NCI-H82 (cell line): Measurements from ENCODE around the gene ZNF454.

Experiments used
- DNase-seq: peaks from one replicate; lab custom pipeline; 2025; lab: John Stamatoyannopoulos, UW

The ZNF454 gene

DNA sequence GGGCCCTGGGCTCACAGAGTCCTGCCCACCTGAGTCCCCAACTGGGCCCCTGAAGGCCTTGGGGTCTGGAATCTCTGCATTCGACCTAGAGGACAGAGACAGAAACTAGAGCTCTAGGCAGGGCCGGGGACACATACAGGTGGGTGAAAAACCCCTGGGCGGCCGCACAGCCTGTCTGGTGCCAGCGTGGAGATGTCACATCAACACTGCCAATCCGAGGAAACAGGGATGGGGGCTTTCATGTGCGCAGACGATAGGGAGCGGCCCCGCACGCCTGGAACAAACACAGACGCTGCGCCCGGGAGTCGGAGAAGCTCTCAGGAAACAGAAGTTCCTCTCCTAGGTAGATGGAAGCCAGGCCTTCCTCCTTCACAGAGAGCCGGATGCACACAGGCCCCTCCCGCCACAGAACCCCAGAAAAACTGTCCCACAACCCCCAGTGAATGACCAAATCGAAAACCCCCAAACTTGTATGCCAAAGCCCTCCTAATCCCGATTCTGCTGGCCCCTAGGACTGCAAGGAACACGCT, 52.3 kb downstream of the ZNF454 start:
- DNase-seq, result no peak

- DNase-seq, result no peak
Observed at GRCh38 chr5:178993955-178994579, 53.1 kb downstream of the ZNF454 start.

- DNase-seq, result no peak
Observed at GRCh38 chr5:178994580-178995340, 53.8 kb downstream of the ZNF454 start, which contains the start of gene GRM6. Gene GRM6, minus strand, starts transcription at chr5:178995320. Its CDS starts 376 bp downstream, at chr5:178994944.

GRCh38 chr5:178995341-178995690, 54.3 kb downstream of the ZNF454 start:
- peak; percentile 75 for DNase-seq

DNA sequence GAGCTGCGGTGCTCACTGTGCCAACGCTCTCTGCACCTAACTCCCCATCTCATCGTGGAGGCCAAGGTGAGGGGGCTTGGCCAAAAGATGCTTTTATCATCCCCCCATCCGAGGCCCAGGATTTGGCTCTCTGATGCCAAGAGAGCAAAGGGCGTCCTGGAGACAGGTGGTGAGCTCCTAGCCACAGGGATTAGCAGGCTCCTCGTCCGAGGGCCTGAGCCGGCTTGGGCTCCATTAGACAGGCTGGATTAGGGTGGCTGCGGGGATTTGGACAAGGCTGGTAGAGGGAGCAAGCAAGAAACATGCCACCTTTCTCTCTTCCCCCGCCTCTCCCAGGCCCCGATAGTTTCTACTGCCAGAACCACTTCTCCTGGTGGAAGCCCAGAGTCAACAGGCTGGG, 55.2 kb downstream of the ZNF454 start:
- DNase-seq, result peak; percentile 87

DNA sequence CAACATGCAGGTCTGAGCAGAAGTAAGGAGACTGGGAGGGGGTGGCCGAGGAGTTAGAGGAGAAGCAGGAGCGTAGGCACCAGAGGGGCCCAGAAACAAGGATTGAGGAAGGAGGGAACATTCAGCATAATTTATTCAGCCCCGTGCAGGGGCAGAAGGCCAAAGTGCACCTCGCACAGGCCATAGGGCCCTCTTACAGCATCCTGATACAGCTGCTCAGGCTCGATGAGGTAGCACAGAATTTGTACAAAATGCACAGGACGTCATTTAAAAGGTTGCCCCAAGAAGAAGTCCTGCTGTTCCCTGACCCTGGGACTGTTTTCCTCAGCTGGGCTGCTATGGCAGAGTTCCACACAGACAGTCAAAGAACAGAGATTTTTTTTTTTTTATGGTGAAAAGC, 56.2 kb downstream of the ZNF454 start:
- DNase-seq, result no peak

DNA sequence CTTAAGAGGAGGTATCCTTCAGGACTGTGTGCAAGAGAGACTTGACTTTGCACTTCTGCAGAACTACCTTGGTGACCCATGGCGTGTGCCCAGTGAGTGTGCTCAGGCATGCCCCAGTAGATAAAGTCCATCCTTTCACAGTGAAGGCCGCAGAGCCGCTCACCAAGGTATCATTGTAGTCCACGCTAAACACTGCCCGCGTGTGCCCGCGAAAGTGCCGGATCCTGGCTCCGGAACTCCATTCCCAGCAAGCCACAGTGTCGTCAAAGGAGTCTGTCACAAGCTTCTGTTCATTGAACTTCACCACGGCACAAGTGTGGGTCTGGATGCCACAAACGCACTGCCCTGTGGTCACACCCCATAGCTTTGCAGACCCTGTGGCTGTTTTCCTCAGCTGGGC, 57.4 kb downstream of the ZNF454 start:
- no peak for DNase-seq

- DNase-seq, result no peak
Observed at GRCh38 chr5:179006564-179006963, 65.6 kb downstream of the ZNF454 start.

- no peak for DNase-seq
Observed at GRCh38 chr5:179008667-179009066, 67.7 kb downstream of the ZNF454 start.
